ENCODE measurements around the gene SSTR5.
"Not testable (repeated sequence)": the region's sequence is repeated elsewhere in the genome, so short reads cannot be mapped to it uniquely, and the experiment has no call there.

Gene SSTR5

GRCh38 chr16:1072526-1073261, at the start of gene SSTR5:
TSS of gene SSTR5 (plus strand) at chr16:1072747. CDS start at chr16:1078869, 6,122 bp downstream.
- TF ChIP-seq CTCF (IDR thresholded peaks at IDR 0.05; ENCODE audit: low read length), result no peak
- no peak for TF ChIP-seq EZH2phosphoT487 (IDR thresholded peaks at IDR 0.05; ENCODE audit: low read length)
- no peak for TF ChIP-seq EZH2 (optimal IDR thresholded peaks at IDR 0.05; ENCODE audit: low read depth, low read length)
- no peaks in the 10 kb centered on the region for H3K9me3 ChIP-seq (replicated peaks; ENCODE audit: insufficient read depth, low read length)
- no peaks in the 10 kb centered on the region for H3K9me2 ChIP-seq (replicated peaks; ENCODE audit: insufficient read depth, low read length)
- peaks cover 56% of the 10 kb centered on the region for H3K27me3 ChIP-seq (replicated peaks; ENCODE audit: insufficient read depth, low read length)
- H3K4me1 ChIP-seq (ENCODE audit: low read length), result no peaks in the 10 kb centered on the region
- H3K9ac ChIP-seq (ENCODE audit: low read length), result no peak within 1 kb of the TSS
- H3K4me3 ChIP-seq (ENCODE audit: low read length), result no peak within 1 kb of the TSS
- no peaks in the 10 kb centered on the region for H4K20me1 ChIP-seq (ENCODE audit: insufficient read depth, low read length)
- no peak within 1 kb of the TSS for H2AFZ ChIP-seq (ENCODE audit: low read length)
- H3K4me2 ChIP-seq (ENCODE audit: low read depth, low read length), result no peak within 1 kb of the TSS
- no peak for DNase-seq
- H3K27ac ChIP-seq (ENCODE audit: low read length), result no peak within 1 kb of the TSS
- H3K79me2 ChIP-seq (ENCODE audit: low read length), result no peaks in the 10 kb centered on the region
- no peaks in the 10 kb centered on the region for H3K36me3 ChIP-seq (replicated peaks; ENCODE audit: insufficient read depth, low read length)
- no peaks in the 10 kb centered on the region for H3F3A ChIP-seq (ENCODE audit: insufficient read depth, low read length)

DNA sequence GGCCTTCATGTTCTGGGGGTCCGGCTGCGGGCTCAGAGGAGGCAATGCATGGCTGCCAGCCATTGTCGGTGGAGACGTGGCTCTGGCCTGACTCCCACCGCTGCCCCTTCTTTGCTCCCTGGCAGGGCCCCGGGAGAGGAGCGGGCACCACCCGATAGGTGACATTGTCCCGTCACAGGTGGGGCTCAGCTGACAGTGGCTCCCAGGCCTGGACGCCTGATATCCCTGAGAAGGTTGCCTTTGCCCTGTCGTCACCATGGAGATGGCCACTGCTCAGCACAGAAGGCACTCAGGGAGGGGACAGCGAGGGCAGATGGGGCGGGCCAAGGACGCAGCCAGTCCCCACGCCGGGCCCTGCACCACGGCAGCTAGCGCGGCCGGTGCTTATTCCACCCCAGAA, 48.4 kb upstream of the SSTR5 start:
- no peak for DNase-seq
- no peaks in the 10 kb centered on the region for H3K36me3 ChIP-seq (replicated peaks; ENCODE audit: insufficient read depth, low read length)
- no peak overlapping the region for H3K4me3 ChIP-seq (ENCODE audit: low read length)
- no peak overlapping the region for H3K9ac ChIP-seq (ENCODE audit: low read length)
- H3K27ac ChIP-seq (ENCODE audit: low read length), result no peak overlapping the region
- H3K27me3 ChIP-seq (replicated peaks; ENCODE audit: insufficient read depth, low read length), result peaks cover 94% of the 10 kb centered on the region
- no peaks in the 10 kb centered on the region for H3K4me1 ChIP-seq (ENCODE audit: low read length)
- H3K4me2 ChIP-seq (ENCODE audit: low read depth, low read length), result no peak overlapping the region
- no peak for TF ChIP-seq EZH2phosphoT487 (IDR thresholded peaks at IDR 0.05; ENCODE audit: low read length)
- TF ChIP-seq EZH2 (optimal IDR thresholded peaks at IDR 0.05; ENCODE audit: low read depth, low read length), result no peak
- no peak for TF ChIP-seq CTCF (IDR thresholded peaks at IDR 0.05; ENCODE audit: low read length)
- H3K9me2 ChIP-seq (replicated peaks; ENCODE audit: insufficient read depth, low read length), result no peaks in the 10 kb centered on the region
- no peaks in the 10 kb centered on the region for H3K79me2 ChIP-seq (ENCODE audit: low read length)
- no peaks in the 10 kb centered on the region for H3K9me3 ChIP-seq (replicated peaks; ENCODE audit: insufficient read depth, low read length)
- no peaks in the 10 kb centered on the region for H3F3A ChIP-seq (ENCODE audit: insufficient read depth, low read length)
- no peak overlapping the region for H2AFZ ChIP-seq (ENCODE audit: low read length)
- no peaks in the 10 kb centered on the region for H4K20me1 ChIP-seq (ENCODE audit: insufficient read depth, low read length)

DNA sequence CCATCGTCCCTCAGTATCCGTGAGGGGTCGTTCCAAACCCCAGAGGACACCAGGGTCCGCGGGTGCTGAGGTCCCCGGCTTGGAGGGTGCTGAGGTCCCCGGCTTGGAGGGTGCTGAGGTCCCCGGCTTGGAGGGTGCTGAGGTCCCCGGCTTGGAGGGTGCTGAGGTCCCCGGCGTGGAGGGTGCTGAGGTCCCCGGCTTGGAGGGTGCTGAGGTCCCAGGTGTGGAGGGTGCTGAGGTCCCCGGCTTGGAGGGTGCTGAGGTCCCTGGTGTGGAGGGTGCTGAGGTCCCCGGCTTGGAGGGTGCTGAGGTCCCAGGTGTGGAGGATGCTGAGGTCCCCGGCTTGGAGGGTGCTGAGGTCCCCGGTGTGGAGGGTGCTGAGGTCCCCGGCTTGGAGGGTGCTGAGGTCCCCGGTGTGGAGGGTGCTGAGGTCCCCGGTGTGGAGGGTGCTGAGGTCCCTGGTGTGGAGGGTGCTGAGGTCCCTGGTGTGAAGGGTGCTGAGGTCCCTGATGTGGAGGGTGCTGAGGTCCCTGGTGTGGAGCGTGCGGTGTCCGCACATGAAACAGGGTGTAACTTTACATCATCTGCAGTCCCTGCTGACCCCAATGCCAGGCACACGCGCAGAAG, 47.3 kb upstream of the SSTR5 start:
- H3K4me3 ChIP-seq (ENCODE audit: low read length); H3K4me1 ChIP-seq (ENCODE audit: low read length); H3F3A ChIP-seq (ENCODE audit: insufficient read depth, low read length); DNase-seq; H3K9me3 ChIP-seq (replicated peaks; ENCODE audit: insufficient read depth, low read length); H3K9ac ChIP-seq (ENCODE audit: low read length); H2AFZ ChIP-seq (ENCODE audit: low read length); H3K4me2 ChIP-seq (ENCODE audit: low read depth, low read length); H3K9me2 ChIP-seq (replicated peaks; ENCODE audit: insufficient read depth, low read length); H3K79me2 ChIP-seq (ENCODE audit: low read length); H4K20me1 ChIP-seq (ENCODE audit: insufficient read depth, low read length); H3K36me3 ChIP-seq (replicated peaks; ENCODE audit: insufficient read depth, low read length); H3K27ac ChIP-seq (ENCODE audit: low read length): not testable (repeated sequence)
- peaks cover 93% of the 10 kb centered on the region for H3K27me3 ChIP-seq (replicated peaks; ENCODE audit: insufficient read depth, low read length)
